ENCODE measurements around the gene USP24.
"Not testable (repeated sequence)": the region's sequence is repeated elsewhere in the genome, so short reads cannot be mapped to it uniquely, and the experiment has no call there.

The USP24 gene

DNA sequence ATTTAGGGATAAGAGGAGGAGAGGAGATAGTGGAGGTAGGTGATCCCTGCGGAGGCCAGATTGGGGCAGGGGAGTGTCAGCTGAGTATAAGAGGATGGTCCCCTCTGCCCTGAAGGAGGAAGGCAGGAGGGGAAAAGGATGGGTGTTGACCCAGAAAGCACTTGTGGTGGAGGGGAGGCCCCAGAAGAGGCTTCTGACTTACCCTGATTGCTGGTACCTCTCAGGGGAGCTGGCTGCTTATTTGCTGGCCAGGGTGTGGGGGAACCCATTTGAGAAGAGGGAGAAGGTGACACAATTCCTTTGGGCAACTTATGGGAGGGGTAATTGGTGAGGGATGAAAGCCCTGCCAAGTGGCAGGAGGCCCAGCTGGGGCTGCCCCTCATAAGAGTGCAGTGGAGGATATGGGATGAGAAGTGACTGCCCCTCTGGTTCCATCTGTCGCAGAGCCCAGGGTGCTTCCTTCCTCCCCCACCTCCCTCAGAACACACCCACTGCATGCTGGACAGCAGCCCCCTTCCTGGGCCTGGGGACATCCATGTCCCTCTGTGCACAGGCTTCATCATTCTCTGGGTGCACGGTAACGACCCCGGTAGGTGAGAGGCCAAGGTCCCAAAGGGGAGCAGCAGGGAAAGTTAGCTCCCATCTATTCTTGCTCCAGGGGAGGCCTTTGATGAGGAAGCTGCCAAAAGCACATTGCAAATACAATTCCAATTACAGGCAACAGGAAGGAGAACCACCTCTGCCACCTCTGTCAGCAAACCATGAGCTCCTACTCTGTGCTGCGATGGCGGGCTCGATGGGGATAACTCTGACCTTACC is 177.2 kb downstream of the USP24 start:
- no peak for DNase-seq (ENCODE audit: low spot score)

DNA sequence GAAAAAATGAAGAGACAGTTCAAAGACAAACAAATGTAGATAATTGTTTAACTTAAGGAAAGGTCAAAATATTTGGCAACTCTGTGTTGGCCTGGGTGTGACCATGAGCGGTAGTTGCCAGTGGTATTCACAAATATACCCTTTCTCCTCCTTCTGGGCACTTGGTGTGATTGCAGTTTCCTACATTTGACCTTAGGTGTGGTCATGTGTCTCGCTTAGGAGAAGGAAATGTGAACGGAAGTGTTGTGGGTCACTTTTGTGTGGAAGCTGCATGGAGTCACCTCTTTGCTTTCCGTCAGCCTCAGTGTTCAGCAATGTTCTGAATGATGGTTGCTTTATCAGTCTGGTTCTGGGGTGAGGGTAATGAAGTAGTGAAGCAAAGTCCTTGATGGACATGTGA is 179.3 kb downstream of the USP24 start:
- DNase-seq (ENCODE audit: low spot score) = no peak

DNA sequence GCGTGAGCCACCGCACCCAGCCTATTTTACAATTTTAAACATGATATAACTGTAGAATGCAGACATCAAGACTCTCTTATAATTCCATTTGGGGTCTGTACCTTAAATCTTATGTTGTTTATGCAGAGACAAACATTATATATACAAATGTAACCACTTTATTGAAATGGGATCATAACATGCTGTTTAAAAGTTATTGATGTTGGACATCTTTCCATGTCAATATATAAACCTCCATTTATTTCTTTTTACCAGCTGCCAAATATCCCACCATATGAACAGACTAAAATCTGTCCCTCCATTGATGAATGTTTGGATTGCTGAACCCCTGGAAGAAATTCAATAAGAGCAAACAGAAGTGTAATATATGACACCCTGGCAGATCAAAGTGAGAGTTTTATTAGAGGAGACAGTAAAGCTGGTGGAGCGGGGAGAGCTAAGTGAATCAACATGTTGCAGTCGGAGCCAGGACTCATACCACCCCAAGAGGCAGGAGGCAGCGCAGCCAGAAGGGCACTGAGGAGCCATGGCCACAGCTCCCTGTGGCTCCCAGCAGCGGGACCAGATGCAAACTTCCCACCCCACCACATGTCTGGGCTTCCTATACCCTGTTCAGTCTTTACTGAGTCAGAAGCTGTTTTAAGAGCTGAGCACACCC is 180.6 kb downstream of the USP24 start:
- no peak for DNase-seq (ENCODE audit: low spot score)

DNA sequence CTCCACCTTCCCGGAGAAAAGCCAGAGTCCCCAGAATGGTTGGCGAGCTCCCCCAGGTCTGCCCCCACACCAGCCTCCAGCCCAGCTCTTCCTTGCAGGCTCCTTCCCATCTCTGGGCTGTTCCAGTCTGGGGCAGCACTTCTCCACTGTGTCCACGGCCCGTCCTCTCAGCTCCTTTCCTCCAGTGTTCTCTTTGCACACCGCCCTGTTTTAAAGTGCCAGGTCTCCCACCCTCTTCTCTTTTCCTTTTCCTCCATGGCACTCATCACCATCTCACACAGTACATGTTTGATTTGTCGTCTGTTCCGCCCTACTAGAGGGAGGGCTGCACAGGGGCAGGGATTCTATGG is 181.9 kb downstream of the USP24 start:
- DNase-seq (ENCODE audit: low spot score) = no peak

DNA sequence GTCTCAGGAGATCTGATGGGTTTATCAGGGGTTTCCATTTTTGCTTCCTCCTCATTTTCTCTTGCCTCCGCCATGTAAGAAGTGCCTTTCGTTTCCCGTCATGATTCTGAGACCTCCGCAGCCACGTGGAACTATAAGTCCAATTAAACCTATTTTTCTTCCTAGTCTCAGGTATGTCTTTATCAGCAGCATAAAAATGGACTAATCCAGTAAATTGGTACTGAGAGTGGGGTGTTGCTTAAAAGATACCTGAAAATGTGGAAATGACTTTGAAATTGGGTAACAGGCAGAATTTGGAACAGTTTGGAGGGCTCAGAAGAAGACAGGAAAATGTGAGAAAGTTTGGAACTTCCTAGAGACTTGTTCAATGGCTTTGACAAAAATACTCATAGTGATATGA is 184.1 kb downstream of the USP24 start:
- not testable (repeated sequence) for DNase-seq (ENCODE audit: low spot score)

DNA sequence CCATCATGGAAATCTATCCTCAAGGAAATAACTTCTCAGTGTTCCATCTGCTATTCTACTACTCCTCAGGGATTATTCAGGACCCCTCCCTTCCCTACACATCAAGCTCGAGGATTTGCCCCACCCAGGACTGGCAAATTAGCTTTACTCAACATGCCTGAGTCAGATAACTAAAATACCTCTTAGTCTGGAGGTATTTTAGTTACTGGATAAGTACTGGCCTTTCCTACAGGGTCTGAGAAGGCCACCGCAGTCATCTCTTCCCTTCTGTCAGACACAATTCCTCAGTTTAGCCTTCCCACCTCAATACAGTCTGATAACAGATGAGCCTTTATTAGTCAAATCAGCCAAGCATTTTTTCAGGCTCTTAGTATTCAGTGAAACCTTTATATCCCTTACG is 188.5 kb downstream of the USP24 start:
- DNase-seq (ENCODE audit: low spot score) = not testable (repeated sequence)

DNA sequence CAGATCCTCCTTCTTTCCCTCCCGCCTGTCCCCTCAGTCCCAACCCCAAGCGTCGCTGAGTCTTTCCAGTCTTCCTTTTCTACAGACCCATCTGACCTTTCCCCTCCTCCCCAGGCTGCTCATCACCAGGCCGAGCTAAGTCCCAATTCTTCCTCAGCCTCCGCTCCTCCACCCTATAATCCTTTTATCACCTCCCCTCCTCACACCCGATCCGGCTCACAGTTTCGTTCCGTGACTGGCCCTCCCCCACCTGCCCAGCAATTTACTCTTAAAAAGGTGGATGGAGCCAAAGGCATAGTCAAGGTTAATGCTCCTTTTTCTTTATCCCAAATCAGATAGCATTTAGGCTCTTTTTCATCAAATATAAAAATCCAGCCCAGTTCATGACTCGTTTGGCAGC is 191.0 kb downstream of the USP24 start:
- not testable (repeated sequence) for DNase-seq (ENCODE audit: low spot score)

DNA sequence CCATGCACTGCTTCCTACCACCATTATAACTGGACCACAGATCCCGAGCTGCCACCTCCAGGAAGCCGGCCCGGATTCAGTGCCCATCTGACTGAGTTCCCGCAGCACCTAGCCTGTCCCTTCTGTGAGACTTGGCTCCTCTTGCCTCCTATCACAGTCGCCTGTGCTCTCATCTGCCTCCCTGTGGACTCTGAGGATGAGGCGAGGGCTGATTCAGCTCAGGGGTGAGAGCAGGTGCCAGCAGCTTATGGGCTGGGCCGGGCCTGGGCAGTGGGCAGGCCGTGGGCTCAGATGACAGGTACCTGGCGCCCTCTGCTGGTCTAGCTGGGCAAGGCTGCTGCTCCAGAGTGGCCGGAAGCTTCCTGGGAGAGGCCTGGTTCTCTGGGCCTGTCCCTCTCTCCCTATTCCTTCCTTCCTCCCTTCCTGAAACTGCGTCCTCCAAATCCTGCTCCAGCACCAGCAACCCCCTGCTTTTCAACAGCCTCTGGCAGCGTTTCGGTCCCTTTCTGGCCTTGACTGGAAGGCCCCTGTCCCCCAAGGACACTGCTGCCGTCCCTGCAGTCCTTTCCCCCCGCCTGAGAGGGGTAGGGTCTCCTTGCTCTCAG is 193.1 kb downstream of the USP24 start:
- DNase-seq (ENCODE audit: low spot score) = peak; percentile 68

DNA sequence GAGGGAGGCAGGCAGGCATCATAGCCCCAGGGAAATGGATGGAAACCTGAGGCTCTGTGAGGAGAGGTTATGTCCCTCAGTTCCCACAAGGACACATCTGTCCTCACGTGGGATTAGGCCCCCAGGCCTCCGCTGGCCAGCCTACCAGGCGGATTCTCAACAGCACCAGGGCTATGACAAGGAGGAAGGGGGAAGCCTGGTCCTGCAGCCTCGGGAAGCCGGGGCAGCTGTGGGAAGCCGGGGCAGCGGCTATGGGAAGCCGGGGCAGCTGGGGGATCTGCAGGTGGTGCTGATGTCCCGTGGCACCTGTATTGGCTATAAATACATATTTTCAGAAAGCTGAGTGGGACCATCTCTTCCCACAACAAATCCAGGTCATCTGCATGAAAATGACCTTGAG is 196.8 kb downstream of the USP24 start:
- no peak for DNase-seq (ENCODE audit: low spot score)
